Neural progenitor cell (in vitro differentiated cells): ENCODE results near the gene RGMA. TPM values are rescaled to one million over a fixed set of nuclear protein-coding genes. Genes with fewer than 3 reads are reported as not detected.
A peak's percentile ranks its signal among the peaks of the same experiment; 100 is the strongest.
"Not testable (repeated sequence)": the region's sequence is repeated elsewhere in the genome, so short reads cannot be mapped to it uniquely, and the experiment has no call there.

Source experiments
- DNase-seq: peaks from one replicate; pipeline ENCODE4 v3.0.0-alpha.2; 2016; ENCODE audit warnings: low spot score
- H2AFZ ChIP-seq: fragments of 200-600 bp; sonication (generic); replicated peaks from 2 replicates; pipeline ENCODE4 v1.6.1; 2016; ENCODE audit warnings: antibody characterized with exemption
- H3F3A ChIP-seq: fragments of 200-600 bp; sonication (generic); 2 replicates; pipeline ENCODE4 v1.6.1; 2016; ENCODE audit warnings: antibody characterized with exemption, low read depth
- H3K27ac ChIP-seq: fragments of 200-600 bp; sonication (generic); 2 replicates; pipeline ENCODE4 v1.5.1; 2016; ENCODE audit warnings: mild to moderate bottlenecking
- H3K27me3 ChIP-seq: fragments of 200-600 bp; sonication (generic); 2 replicates; pipeline ENCODE4 v1.6.1; 2016; ENCODE audit warnings: mild to moderate bottlenecking, moderate library complexity
- H3K36me3 ChIP-seq: fragments of 200-600 bp; sonication (generic); 2 replicates; pipeline ENCODE4 v1.5.1; 2016
- H3K4me1 ChIP-seq: fragments of 200-600 bp; sonication (generic); 2 replicates; pipeline ENCODE4 v1.6.1; 2016; ENCODE audit warnings: mixed run types
- H3K4me2 ChIP-seq: fragments of 200-600 bp; sonication (generic); 2 replicates; pipeline ENCODE4 v1.6.1; 2016
- H3K4me3 ChIP-seq: fragments of 200-600 bp; sonication (generic); 2 replicates; pipeline ENCODE4 v1.5.1; 2016
- H3K79me2 ChIP-seq: fragments of 200-600 bp; sonication (generic); 2 replicates; pipeline ENCODE4 v1.6.1; 2016; ENCODE audit warnings: low read depth
- H3K9ac ChIP-seq: fragments of 200-600 bp; sonication (generic); 2 replicates; pipeline ENCODE4 v1.6.1; 2016
- H3K9me3 ChIP-seq: fragments of 200-600 bp; sonication (generic); 2 replicates; pipeline ENCODE4 v1.5.1; 2016; ENCODE audit warnings: low read depth
- H4K20me1 ChIP-seq: fragments of 200-600 bp; sonication (generic); 2 replicates; pipeline ENCODE4 v1.6.1; 2016; ENCODE audit warnings: low read depth
- H3K27ac Mint-ChIP-seq: 3 replicates; pipeline ENCODE4 v1.8.0; 2021; ENCODE audit warnings: mixed read lengths
- H3K27me3 Mint-ChIP-seq: 2 replicates; pipeline ENCODE4 v1.8.0; 2022; ENCODE audit warnings: low read depth, mild to moderate bottlenecking, inconsistent platforms, moderate library complexity, mixed read lengths; ENCODE audit not compliant: insufficient read depth
- H3K36me3 Mint-ChIP-seq: 3 replicates; pipeline ENCODE4 v1.8.0; 2021; ENCODE audit warnings: mixed read lengths
- H3K4me1 Mint-ChIP-seq: 3 replicates; pipeline ENCODE4 v1.8.0; 2021; ENCODE audit warnings: mixed read lengths
- H3K4me3 Mint-ChIP-seq: 3 replicates; pipeline ENCODE4 v1.8.0; 2021; ENCODE audit warnings: mild to moderate bottlenecking, moderate library complexity, mixed read lengths
- H3K9me3 Mint-ChIP-seq: 3 replicates; pipeline ENCODE4 v1.8.0; 2020; ENCODE audit warnings: mixed read lengths
- EZH2 ChIP-seq: fragments of 200-600 bp; sonication (generic); IDR thresholded peaks from 2 replicates; pipeline ENCODE4 v1.6.1; 2017; ENCODE audit warnings: antibody characterized with exemption, mild to moderate bottlenecking, moderate library complexity
- EZH2phosphoT487 ChIP-seq: fragments of 200-600 bp; sonication (generic); IDR thresholded peaks from 2 replicates; pipeline ENCODE4 v1.6.1; 2017; ENCODE audit warnings: antibody characterized with exemption
- total RNA-seq: library from RNA; depleted of rRNA; stranded (reverse); fragments of >200 nt; gene quantifications from 2 replicates; pipeline ENCODE4 v1.2.3, GENCODE V29; 2015; ENCODE audit warnings: low replicate concordance
- TF ChIP-seq, protein P1 (sequence below): fragments of 200-600 bp; sonication (generic); IDR thresholded peaks from 2 replicates; pipeline ENCODE4 v1.5.1; 2017; ENCODE audit warnings: antibody characterized with exemption, mild to moderate bottlenecking

The RGMA gene
- total RNA-seq, 1 donor from 2014 or later, result 41.4 TPM

- H3K4me3 Mint-ChIP-seq, result peak overlapping the region; percentile 33
- peak overlapping the region; percentile 85 for H3K27ac Mint-ChIP-seq
- H3K36me3 ChIP-seq, result no peaks in the 10 kb centered on the region
- H3K36me3 Mint-ChIP-seq, result peaks cover 26% of the 10 kb centered on the region
- peaks cover 98% of the 10 kb centered on the region for H3K79me2 ChIP-seq
- H4K20me1 ChIP-seq, result peaks cover 98% of the 10 kb centered on the region
- TF ChIP-seq EZH2 (no peak), EZH2phosphoT487 (no peak)
- TF ChIP-seq, protein P1, sequence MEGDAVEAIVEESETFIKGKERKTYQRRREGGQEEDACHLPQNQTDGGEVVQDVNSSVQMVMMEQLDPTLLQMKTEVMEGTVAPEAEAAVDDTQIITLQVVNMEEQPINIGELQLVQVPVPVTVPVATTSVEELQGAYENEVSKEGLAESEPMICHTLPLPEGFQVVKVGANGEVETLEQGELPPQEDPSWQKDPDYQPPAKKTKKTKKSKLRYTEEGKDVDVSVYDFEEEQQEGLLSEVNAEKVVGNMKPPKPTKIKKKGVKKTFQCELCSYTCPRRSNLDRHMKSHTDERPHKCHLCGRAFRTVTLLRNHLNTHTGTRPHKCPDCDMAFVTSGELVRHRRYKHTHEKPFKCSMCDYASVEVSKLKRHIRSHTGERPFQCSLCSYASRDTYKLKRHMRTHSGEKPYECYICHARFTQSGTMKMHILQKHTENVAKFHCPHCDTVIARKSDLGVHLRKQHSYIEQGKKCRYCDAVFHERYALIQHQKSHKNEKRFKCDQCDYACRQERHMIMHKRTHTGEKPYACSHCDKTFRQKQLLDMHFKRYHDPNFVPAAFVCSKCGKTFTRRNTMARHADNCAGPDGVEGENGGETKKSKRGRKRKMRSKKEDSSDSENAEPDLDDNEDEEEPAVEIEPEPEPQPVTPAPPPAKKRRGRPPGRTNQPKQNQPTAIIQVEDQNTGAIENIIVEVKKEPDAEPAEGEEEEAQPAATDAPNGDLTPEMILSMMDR, result no peak
- H3K9ac ChIP-seq, result no peak overlapping the region
- peaks cover 3% of the 10 kb centered on the region for H3K27me3 Mint-ChIP-seq
- H2AFZ ChIP-seq, result no peak overlapping the region
- H3K9me3 Mint-ChIP-seq, result peaks cover 2% of the 10 kb centered on the region
- no peak for DNase-seq
- no peak overlapping the region for H3K4me3 ChIP-seq
- H3K4me1 ChIP-seq, result peaks cover 88% of the 10 kb centered on the region
- peaks cover 92% of the 10 kb centered on the region for H3F3A ChIP-seq
- peak overlapping the region; percentile 85 for H3K27ac ChIP-seq
- peak overlapping the region; percentile 64 for H3K4me2 ChIP-seq
- H3K4me1 Mint-ChIP-seq, result peaks cover 81% of the 10 kb centered on the region
- no peaks in the 10 kb centered on the region for H3K27me3 ChIP-seq
- no peaks in the 10 kb centered on the region for H3K9me3 ChIP-seq
Measured at GRCh38 chr15:93063262-93063671, 25.7 kb downstream of the RGMA start.

DNA sequence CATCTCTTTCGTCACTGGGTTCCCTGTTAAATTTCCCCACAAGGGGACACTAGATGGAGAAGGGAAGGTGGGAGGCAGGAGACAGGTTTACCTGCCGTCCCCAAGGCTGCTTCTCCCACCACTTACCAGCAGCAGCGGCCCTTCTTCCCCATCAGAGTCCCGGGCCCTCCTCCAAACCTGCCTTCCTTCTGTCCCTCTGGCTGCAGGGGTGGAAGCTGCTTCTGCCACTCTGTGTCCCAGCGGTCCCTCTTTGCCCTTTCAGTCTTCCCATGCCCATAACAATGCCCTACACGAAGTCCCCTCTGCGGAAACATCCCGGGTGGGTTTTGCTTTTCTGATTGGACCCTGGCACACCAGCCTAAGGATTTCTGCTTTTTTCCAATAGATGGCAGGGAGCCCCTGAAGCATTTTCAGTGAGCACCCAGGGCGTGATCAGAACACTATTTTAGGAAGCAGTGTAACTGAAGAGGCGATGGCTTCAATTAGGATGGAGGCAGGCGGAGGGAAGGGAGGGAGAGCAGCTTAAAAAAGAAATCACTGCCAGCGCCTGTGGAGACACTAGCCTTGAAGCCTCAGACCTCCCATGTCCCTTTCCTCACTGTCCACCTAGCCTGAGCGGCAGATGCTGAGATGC, 26.3 kb downstream of the RGMA start:
- H3K79me2 ChIP-seq, result peaks cover 98% of the 10 kb centered on the region
- not testable (repeated sequence) for H3K27me3 ChIP-seq, H3K27me3 Mint-ChIP-seq, H3K36me3 ChIP-seq, H3K9me3 Mint-ChIP-seq, H3K9me3 ChIP-seq, DNase-seq, H3K9ac ChIP-seq, H2AFZ ChIP-seq
- H3K4me1 ChIP-seq, result peaks cover 88% of the 10 kb centered on the region
- peak overlapping the region; percentile 69 for H3K4me3 Mint-ChIP-seq
- H3F3A ChIP-seq, result peaks cover 92% of the 10 kb centered on the region
- peaks cover 98% of the 10 kb centered on the region for H4K20me1 ChIP-seq
- H3K4me1 Mint-ChIP-seq, result peaks cover 83% of the 10 kb centered on the region
- H3K4me3 ChIP-seq, result peak overlapping the region; percentile 22
- H3K4me2 ChIP-seq, result peak overlapping the region; percentile 74
- H3K27ac Mint-ChIP-seq, result peak overlapping the region; percentile 89
- H3K36me3 Mint-ChIP-seq, result peaks cover 28% of the 10 kb centered on the region
- H3K27ac ChIP-seq, result peak overlapping the region; percentile 88

DNA sequence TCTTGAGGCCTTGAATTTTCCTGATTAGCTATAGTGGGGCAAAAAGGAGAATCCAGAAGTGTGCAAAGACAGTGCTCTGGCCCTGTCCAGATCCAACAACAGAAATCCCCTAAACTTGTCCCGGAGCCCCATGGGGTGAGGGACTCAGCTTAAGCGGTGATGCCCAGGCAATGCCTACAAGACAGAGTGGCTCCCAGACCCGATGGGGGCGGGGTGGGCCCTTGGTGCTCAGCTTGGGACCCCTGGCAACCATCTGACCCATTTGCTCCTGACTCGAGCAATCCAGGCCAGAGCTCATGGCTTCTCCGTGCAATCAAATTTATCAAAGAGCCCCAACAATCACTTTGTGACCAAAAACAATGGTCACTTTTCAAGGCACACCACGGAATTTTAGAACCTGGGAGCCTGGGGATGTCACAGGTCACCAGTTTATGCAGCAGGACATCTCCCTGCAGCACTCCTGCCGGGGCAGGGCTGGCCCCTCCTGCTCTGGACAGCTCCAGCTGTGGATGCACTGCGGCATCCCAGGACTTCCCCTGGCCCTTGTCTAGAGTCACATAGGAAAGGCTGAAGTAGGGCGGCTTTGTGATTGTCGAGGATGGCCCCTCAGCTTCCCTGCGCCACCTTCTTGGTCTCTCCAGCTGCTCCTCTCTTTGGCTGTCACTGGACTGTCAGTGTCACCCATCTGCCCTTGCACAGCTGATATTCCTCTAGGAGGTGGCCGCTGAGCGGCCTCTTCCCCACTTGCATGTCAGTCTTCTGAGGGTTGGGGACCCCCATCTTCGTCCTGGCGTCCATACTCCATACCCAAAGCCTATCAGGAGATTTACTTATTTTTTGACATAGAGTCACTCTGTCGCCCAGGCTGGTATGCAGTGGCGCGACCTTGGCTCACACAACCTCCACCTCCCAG, 28.4 kb downstream of the RGMA start:
- Histone ChIP-seq H3F3A (peaks cover 90% of the 10 kb centered on the region), H3K36me3 (no peaks in the 10 kb centered on the region), H3K4me1 (peaks cover 72% of the 10 kb centered on the region), H3K4me2 (peak overlapping the region; percentile 73), H3K4me3 (no peak overlapping the region), H3K9me3 (no peaks in the 10 kb centered on the region), H4K20me1 (peaks cover 98% of the 10 kb centered on the region), H3K79me2 (peaks cover 98% of the 10 kb centered on the region), H3K9ac (no peak overlapping the region), H3K27me3 (no peaks in the 10 kb centered on the region), H2AFZ (no peak overlapping the region), H3K27ac (peak overlapping the region; percentile 92)
- H3K9me3 Mint-ChIP-seq, result no peaks in the 10 kb centered on the region
- H3K27me3 Mint-ChIP-seq, result peaks cover 5% of the 10 kb centered on the region
- TF ChIP-seq, protein P1, result no peak
- TF ChIP-seq EZH2phosphoT487 (no peak), EZH2 (no peak)
- peak overlapping the region; percentile 83 for H3K27ac Mint-ChIP-seq
- H3K36me3 Mint-ChIP-seq, result peaks cover 27% of the 10 kb centered on the region
- peak; percentile 49 for DNase-seq
- H3K4me1 Mint-ChIP-seq, result peaks cover 84% of the 10 kb centered on the region
- peak overlapping the region; percentile 78 for H3K4me3 Mint-ChIP-seq
